GM19193 (cell line): ENCODE results near the gene RPS6KA3.

ENCODE experiments used
- POLR2A ChIP-seq: IDR thresholded peaks from 4 replicates; pipeline ENCODE4 v1.6.1; 2011; ENCODE audit not compliant: insufficient read depth, insufficient read length; ENCODE audit errors: extremely low read depth

RPS6KA3 gene

DNA sequence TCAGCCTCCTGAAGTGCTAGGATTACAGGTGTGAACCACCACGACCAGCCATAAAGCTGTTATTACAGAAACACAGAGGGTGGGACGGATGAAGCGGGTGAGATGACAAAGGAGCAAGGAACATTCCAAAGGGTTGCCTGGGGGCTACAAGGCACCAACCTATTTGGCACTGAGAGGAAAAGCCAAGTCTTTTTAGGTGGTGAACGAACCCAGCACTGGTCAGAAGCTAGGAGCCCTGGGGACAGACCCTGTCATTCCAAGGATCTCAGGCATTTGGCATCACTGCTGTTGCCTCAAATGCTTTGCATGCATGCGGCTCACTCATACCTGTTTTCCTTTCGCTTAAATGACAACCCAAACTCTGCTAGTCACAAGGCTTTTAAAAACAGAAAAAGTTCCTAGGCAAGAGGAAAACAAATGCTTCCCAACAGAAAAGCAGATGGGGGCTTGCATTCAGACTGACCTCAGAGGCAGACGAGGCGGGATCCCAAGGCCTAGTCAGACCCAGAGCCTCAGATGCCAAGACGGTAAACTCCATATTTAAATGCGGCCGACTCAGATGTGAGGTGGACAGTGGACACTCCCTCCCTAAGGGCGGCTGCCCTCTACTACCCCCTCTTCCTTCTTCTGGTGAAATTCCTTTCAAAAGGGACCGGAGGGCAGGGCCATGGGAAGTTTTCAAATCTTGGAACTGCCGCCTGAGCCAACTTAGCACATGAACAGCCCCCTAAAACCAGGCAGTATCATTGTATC lies 154.5 kb downstream of the RPS6KA3 start:
- TF ChIP-seq POLR2A: no peak

DNA sequence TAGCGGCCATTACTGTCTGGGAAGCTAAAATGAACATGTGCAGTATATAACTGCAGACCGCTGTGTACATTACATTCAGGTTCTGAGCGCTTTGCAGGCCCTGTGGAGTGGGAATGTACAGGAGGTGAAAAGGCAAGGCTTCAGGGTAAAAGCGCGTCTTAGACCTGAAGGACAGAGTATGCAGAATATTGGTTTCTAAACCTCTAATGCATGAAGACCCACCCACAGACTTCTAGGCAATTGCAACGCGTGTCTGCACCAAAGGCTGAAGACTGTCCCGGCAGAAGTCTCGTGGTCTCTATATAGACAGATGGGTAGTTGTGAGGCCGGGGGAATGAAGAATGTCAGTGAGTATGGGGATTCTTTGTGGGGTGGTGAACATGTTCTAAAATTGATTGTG lies 155.4 kb downstream of the RPS6KA3 start:
- TF ChIP-seq POLR2A: no peak

DNA sequence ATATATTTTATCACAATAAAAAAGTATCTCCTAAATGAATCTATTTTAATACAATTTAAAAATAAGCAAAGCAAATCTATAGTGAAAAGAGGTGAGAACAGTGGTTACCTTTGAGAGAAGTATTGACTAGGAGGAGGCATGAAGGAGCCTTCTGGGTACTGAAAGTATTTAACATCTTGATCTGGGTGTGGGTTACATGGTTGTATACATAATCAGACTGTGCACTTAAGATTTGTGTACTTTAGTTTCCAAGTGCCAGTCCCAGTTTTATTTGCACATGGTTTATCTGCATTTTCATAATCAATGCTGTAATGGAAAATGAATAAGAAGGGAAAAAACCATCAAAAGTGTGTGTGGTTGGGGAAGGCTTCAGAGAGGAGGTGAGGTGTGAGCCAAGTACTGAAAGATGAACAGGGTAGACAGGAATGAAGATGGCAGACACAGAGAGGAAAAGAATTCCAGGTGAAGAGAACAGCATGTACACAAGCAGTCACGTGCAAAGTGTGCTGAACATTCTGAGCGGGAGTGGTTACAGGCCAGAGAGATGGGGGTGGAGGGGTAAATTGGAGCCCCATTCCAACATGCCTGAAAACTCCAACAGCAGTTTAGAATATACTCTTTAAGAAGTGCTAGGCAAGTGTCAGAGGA lies 164.7 kb downstream of the RPS6KA3 start:
- TF ChIP-seq POLR2A: no peak
